Coronary artery (tissue), 2 donors: Measurements from ENCODE around the gene CBY2.

ENCODE experiments used
- DNase-seq: peaks from one replicate; pipeline ENCODE4 v3.0.0-alpha.2; 2017; ENCODE audit warnings: low spot score
- H3K27ac ChIP-seq, 2 donors: fragments of 200-600 bp; sonication (generic); one replicate each; pipeline ENCODE4 v1.5.1; 2016 to 2019
- H3K4me3 ChIP-seq: fragments of 200-600 bp; sonication (generic); 2 replicates; pipeline ENCODE4 v1.5.1; 2016; ENCODE audit warnings: mild to moderate bottlenecking, moderate library complexity
- CTCF ChIP-seq: fragments of 200-600 bp; sonication (generic); IDR thresholded peaks from one replicate; pipeline ENCODE4 v1.5.1; 2019; ENCODE audit warnings: antibody characterized with exemption

The CBY2 gene

GRCh38 chr13:45670189-45670885 is 31.8 kb upstream of the CBY2 start:
- no peak for TF ChIP-seq CTCF
- no peak overlapping the region for H3K4me3 ChIP-seq
- no peak for DNase-seq
- no peak overlapping the region for H3K27ac ChIP-seq

GRCh38 chr13:45674908-45675307 is 27.2 kb upstream of the CBY2 start:
- TF ChIP-seq CTCF: no peak
- DNase-seq: no peak
- Histone ChIP-seq H3K4me3 (no peak overlapping the region), H3K27ac (no peak overlapping the region)

- no peak overlapping the region for H3K27ac ChIP-seq
- no peak overlapping the region for H3K4me3 ChIP-seq
- DNase-seq: no peak
- no peak for TF ChIP-seq CTCF
Measured at GRCh38 chr13:45678282-45678681, 23.8 kb upstream of the CBY2 start.

- H3K27ac ChIP-seq: no peak overlapping the region
- H3K4me3 ChIP-seq: no peak overlapping the region
- no peak for DNase-seq
- TF ChIP-seq CTCF: no peak
Measured at GRCh38 chr13:45681113-45681512, 21.0 kb upstream of the CBY2 start.

- TF ChIP-seq CTCF: no peak
Measured at GRCh38 chr13:45682494-45683008, 19.6 kb upstream of the CBY2 start.

GRCh38 chr13:45683701-45684100 is 18.4 kb upstream of the CBY2 start:
- Histone ChIP-seq H3K4me3 (no peak overlapping the region), H3K27ac (no peak overlapping the region)
- TF ChIP-seq CTCF: no peak
- no peak for DNase-seq

More at GRCh38 chr13:45682494-45683008, 19.6 kb upstream of the CBY2 start:
- DNase-seq: no peak
- H3K27ac ChIP-seq: no peak overlapping the region
- no peak overlapping the region for H3K4me3 ChIP-seq

- DNase-seq: no peak
- Histone ChIP-seq H3K27ac (no peak overlapping the region), H3K4me3 (no peak overlapping the region)
- no peak for TF ChIP-seq CTCF
Measured at GRCh38 chr13:45688577-45688976, 13.5 kb upstream of the CBY2 start.
